H9 (cell line): ENCODE measurements around the gene GATAD1. TPM values are rescaled to one million over a fixed set of nuclear protein-coding genes. Genes with fewer than 3 reads are reported as not detected.
"Not testable (repeated sequence)": the region's sequence is repeated elsewhere in the genome, so short reads cannot be mapped to it uniquely, and the experiment has no call there.

ENCODE experiments used
- DNase-seq: peaks from one replicate; pipeline ENCODE4 v3.0.0-alpha.2; 2017
- H2AFZ ChIP-seq: one replicate; pipeline ENCODE4 v1.6.1; 2013; ENCODE audit warnings: mild to moderate bottlenecking, low read length, control low read depth, moderate library complexity
- H2AK5ac ChIP-seq: 2 replicates; pipeline ENCODE4 v1.6.1; 2013; ENCODE audit warnings: low read length, control low read depth, mixed read lengths; ENCODE audit not compliant: insufficient read length
- H2BK120ac ChIP-seq: one replicate; pipeline ENCODE4 v1.6.1; 2013; ENCODE audit warnings: low read depth, mild to moderate bottlenecking, low read length, control low read depth, inconsistent platforms; ENCODE audit not compliant: poor library complexity, severe bottlenecking
- H2BK12ac ChIP-seq: 2 replicates; pipeline ENCODE4 v1.6.1; 2013; ENCODE audit warnings: low read length, control low read depth, mixed read lengths, low read depth; ENCODE audit not compliant: insufficient read length
- H2BK15ac ChIP-seq: 2 replicates; pipeline ENCODE4 v1.6.1; 2013; ENCODE audit warnings: low read depth, low read length, control low read depth
- H2BK20ac ChIP-seq: one replicate; pipeline ENCODE4 v1.6.1; 2013; ENCODE audit warnings: low read depth, mild to moderate bottlenecking, low read length, control low read depth, inconsistent platforms; ENCODE audit not compliant: poor library complexity, severe bottlenecking
- H2BK5ac ChIP-seq: 2 replicates; pipeline ENCODE4 v1.6.1; 2013; ENCODE audit warnings: low read length, control low read depth, mixed read lengths; ENCODE audit not compliant: insufficient read length
- H3K14ac ChIP-seq: 2 replicates; pipeline ENCODE4 v1.6.1; 2013; ENCODE audit warnings: low read length, control low read depth; ENCODE audit not compliant: insufficient read depth
- H3K18ac ChIP-seq: 2 replicates; pipeline ENCODE4 v1.6.1; 2013; ENCODE audit warnings: low read depth, mild to moderate bottlenecking, mixed read lengths, low read length, control low read depth; ENCODE audit not compliant: insufficient read length
- H3K23ac ChIP-seq: 2 replicates; pipeline ENCODE4 v1.6.1; 2013; ENCODE audit warnings: low read length, control low read depth, mixed read lengths, low read depth; ENCODE audit not compliant: insufficient read length
- H3K23me2 ChIP-seq: 2 replicates; pipeline ENCODE4 v1.6.1; 2013; ENCODE audit warnings: low read depth, mild to moderate bottlenecking, mixed read lengths, low read length, control low read depth; ENCODE audit not compliant: insufficient read length, poor library complexity, severe bottlenecking
- H3K27ac ChIP-seq: 2 replicates; pipeline ENCODE4 v1.5.1; 2013; ENCODE audit warnings: low read length, control low read depth, mixed read lengths, low read depth; ENCODE audit not compliant: insufficient read length
- H3K27me3 ChIP-seq: 2 replicates; pipeline ENCODE4 v1.6.1; 2013; ENCODE audit warnings: low read length, control low read depth, inconsistent platforms; ENCODE audit not compliant: insufficient read depth
- H3K4ac ChIP-seq: 2 replicates; pipeline ENCODE4 v1.6.1; 2013; ENCODE audit warnings: low read depth, mild to moderate bottlenecking, control low read depth, inconsistent platforms, low read length, moderate library complexity
- H3K4me1 ChIP-seq: 2 replicates; pipeline ENCODE4 v1.6.1; 2013; ENCODE audit warnings: low read length, control low read depth, inconsistent platforms; ENCODE audit not compliant: insufficient read depth
- H3K4me2 ChIP-seq: 2 replicates; pipeline ENCODE4 v1.6.1; 2013; ENCODE audit warnings: low read length, control low read depth, mixed read lengths; ENCODE audit not compliant: insufficient read length, insufficient read depth
- H3K56ac ChIP-seq: 2 replicates; pipeline ENCODE4 v1.6.1; 2013; ENCODE audit warnings: low read depth, mild to moderate bottlenecking, mixed read lengths, low read length, control low read depth; ENCODE audit not compliant: insufficient read length
- H3K79me1 ChIP-seq: 2 replicates; pipeline ENCODE4 v1.6.1; 2013; ENCODE audit warnings: low read depth, mild to moderate bottlenecking, moderate library complexity, low read length, control low read depth, inconsistent platforms; ENCODE audit not compliant: insufficient read depth, poor library complexity, severe bottlenecking
- H3K79me2 ChIP-seq: 2 replicates; pipeline ENCODE4 v1.6.1; 2013; ENCODE audit warnings: low read length, control low read depth, inconsistent platforms; ENCODE audit not compliant: insufficient read depth
- H3K9ac ChIP-seq: 2 replicates; pipeline ENCODE4 v1.6.1; 2013; ENCODE audit warnings: low read length, control low read depth, mixed read lengths; ENCODE audit not compliant: insufficient read length; ENCODE audit errors: extremely low read depth
- H3K9me3 ChIP-seq: one replicate; pipeline ENCODE4 v1.6.1; 2013; ENCODE audit warnings: low read depth, low read length, inconsistent platforms; ENCODE audit not compliant: control insufficient read depth
- H3T11ph ChIP-seq: one replicate; pipeline ENCODE4 v1.6.1; 2013; ENCODE audit warnings: mild to moderate bottlenecking, low read length, control low read depth, inconsistent platforms
- H4K20me1 ChIP-seq: one replicate; pipeline ENCODE4 v1.6.1; 2013; ENCODE audit not compliant: control insufficient read depth, insufficient read length, insufficient read depth
- H4K5ac ChIP-seq: 2 replicates; pipeline ENCODE4 v1.6.1; 2013; ENCODE audit warnings: low read depth, mild to moderate bottlenecking, mixed read lengths, low read length, control low read depth; ENCODE audit not compliant: insufficient read length
- H4K8ac ChIP-seq: replicated peaks from 2 replicates; pipeline ENCODE4 v1.6.1; 2013; ENCODE audit warnings: low read length, control low read depth, mixed read lengths, low read depth; ENCODE audit not compliant: insufficient read length
- H4K91ac ChIP-seq: 2 replicates; pipeline ENCODE4 v1.6.1; 2013; ENCODE audit warnings: low read depth, mild to moderate bottlenecking, moderate library complexity, mixed read lengths, low read length, control low read depth; ENCODE audit not compliant: insufficient read length
- H3K27ac Mint-ChIP-seq, 3 experiments: 2 replicates in 2 of 3; 3 replicates in 1 of 3; pipeline ENCODE4 v1.8.0; 2020 to 2021; ENCODE audit warnings: mixed read lengths in 3 of 3, mild to moderate bottlenecking in 1 of 3, moderate library complexity in 1 of 3
- H3K27me3 Mint-ChIP-seq: 2 replicates; pipeline ENCODE4 v1.8.0; 2021; ENCODE audit warnings: low read depth, mild to moderate bottlenecking, moderate library complexity, mixed read lengths
- H3K36me3 Mint-ChIP-seq, 3 experiments: 2 replicates in 2 of 3; 3 replicates in 1 of 3; pipeline ENCODE4 v1.8.0; 2020 to 2021; ENCODE audit warnings: low read depth in 3 of 3, mixed read lengths in 3 of 3; ENCODE audit not compliant: insufficient read depth in 1 of 3
- H3K4me1 Mint-ChIP-seq, 2 experiments: 2 replicates each; pipeline ENCODE4 v1.8.0; 2020; ENCODE audit warnings: mixed read lengths in 2 of 2
- H3K4me3 Mint-ChIP-seq, 2 experiments: 2 replicates in 1 of 2; 3 replicates in 1 of 2; pipeline ENCODE4 v1.8.0; 2020 to 2021; ENCODE audit warnings: mild to moderate bottlenecking in 2 of 2, mixed read lengths in 2 of 2, moderate library complexity in 1 of 2
- H3K9me3 Mint-ChIP-seq, 2 experiments: 2 replicates in 1 of 2; 3 replicates in 1 of 2; pipeline ENCODE4 v1.8.0; 2020; ENCODE audit warnings: mild to moderate bottlenecking in 2 of 2, mixed read lengths in 2 of 2, moderate library complexity in 1 of 2
- WGBS: extraction: QIAGEN DNeasy Blood & Tissue Kit; methylation state at CpG from one replicate; pipeline ENCODE4 v1.1.7; 2013; ENCODE audit warnings: missing lambda C conversion rate, low lambda C conversion rate, mixed read lengths; ENCODE audit not compliant: insufficient read length; ENCODE audit errors: extremely low coverage; 5-methylcytosine and 5-hydroxymethylcytosine counted together
- total RNA-seq: library from RNA; stranded (reverse); gene quantifications from 2 replicates; pipeline ENCODE4 v1.2.1, GENCODE V29; 2021

Gene GATAD1
- total RNA-seq, 1 experiment from 2014 or later: 36.5 TPM

DNA sequence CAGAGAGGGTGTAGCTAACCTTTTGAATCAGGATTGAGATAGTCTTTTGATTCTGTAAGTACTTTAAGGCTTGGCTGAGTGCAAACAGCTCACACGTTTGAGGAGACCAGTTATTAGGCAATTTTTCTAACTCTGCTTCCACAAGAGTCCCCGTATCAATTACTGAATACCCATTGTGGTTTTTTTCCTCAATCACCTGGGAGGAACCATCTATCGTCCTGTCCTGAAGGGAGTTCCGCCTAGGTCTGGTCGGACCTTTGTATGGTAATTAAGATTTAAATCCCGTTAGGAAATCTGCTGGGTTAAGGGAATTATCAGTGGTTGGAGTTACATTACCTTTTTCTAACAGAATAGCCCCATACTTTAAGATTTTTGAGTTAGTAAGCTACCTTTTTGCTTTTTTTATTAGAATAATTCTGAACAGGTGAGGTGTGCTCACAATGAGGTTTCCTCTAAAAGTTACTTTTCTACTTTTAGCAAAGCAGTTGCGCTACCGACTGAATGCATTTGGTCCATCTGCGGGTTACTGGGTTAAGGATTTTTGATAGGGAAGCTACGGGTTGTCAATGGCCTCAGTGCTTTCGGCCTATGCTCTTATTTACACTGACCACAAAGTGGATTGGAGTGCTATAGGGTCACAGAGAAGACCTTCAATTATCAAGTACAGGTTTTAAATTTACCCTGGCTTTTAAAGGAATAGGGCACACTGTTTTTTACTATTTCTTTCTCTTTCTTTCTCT lies 28.7 kb downstream of the GATAD1 start:
- H3K56ac ChIP-seq, H2AK5ac ChIP-seq, H3K18ac ChIP-seq, H2BK12ac ChIP-seq, DNase-seq, H3K36me3 Mint-ChIP-seq, H3K79me2 ChIP-seq, H2BK20ac ChIP-seq, H2BK5ac ChIP-seq, H3K23me2 ChIP-seq, H3K4me3 Mint-ChIP-seq, H4K8ac ChIP-seq, H3K23ac ChIP-seq, H3K27ac ChIP-seq, H2BK120ac ChIP-seq, H4K5ac ChIP-seq, H3K27me3 ChIP-seq, H3K27me3 Mint-ChIP-seq, H4K20me1 ChIP-seq, H3K4me1 ChIP-seq, H3K27ac Mint-ChIP-seq, H2BK15ac ChIP-seq, H3K4me2 ChIP-seq, H4K91ac ChIP-seq, H3K4ac ChIP-seq, H3K9me3 Mint-ChIP-seq, H3T11ph ChIP-seq, H3K79me1 ChIP-seq, H3K9ac ChIP-seq, H3K14ac ChIP-seq, H2AFZ ChIP-seq, H3K9me3 ChIP-seq: not testable (repeated sequence)
- WGBS: no CpG with 5 or more reads among the region's 11 CpGs
- peaks cover 7 to 12% of the 10 kb centered on the region in 2 experiments for H3K4me1 Mint-ChIP-seq

DNA sequence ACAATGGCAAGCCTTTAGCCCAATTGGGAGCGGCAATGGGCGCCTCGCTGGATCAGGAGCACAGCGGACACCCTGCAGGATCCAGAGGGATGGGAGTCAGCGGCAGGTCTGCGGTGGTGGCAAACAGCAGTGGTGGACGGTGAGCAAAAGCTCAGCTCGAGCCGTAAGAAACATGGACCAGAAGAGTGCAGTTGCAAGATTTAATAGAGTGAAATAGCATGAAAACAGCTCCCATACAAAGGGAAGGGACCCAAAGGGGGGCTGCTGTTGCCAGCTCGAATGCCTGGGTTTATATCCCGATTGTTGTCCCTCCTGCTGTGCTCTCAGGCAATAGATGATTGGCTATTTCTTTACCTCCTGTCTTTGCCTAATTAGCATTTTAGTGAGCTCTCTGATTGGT lies 30.4 kb downstream of the GATAD1 start, which contains the start of gene ERVW-1:
Gene ERVW-1, minus strand, starts transcription at position 266 of the 400 bp plus-strand sequence. CDS start 7,565 bp downstream, outside the sequence.
- not testable (repeated sequence) for H3K4ac ChIP-seq, H3K56ac ChIP-seq, H3K27ac ChIP-seq, H4K20me1 ChIP-seq, H3K18ac ChIP-seq, H3K79me2 ChIP-seq, H4K5ac ChIP-seq, H2BK12ac ChIP-seq, H3K4me3 Mint-ChIP-seq, H3K36me3 Mint-ChIP-seq, H3K27me3 Mint-ChIP-seq, H4K8ac ChIP-seq, H3K27me3 ChIP-seq, H3K27ac Mint-ChIP-seq, H4K91ac ChIP-seq, H3K4me1 ChIP-seq, H2BK120ac ChIP-seq, H3K23me2 ChIP-seq, H2AFZ ChIP-seq, H3T11ph ChIP-seq, H3K79me1 ChIP-seq, H2AK5ac ChIP-seq, H3K9me3 ChIP-seq, H3K9me3 Mint-ChIP-seq, H3K23ac ChIP-seq, H3K9ac ChIP-seq, H2BK15ac ChIP-seq, H3K14ac ChIP-seq, H2BK5ac ChIP-seq, H2BK20ac ChIP-seq, H3K4me2 ChIP-seq, DNase-seq
- peaks cover 7 to 12% of the 10 kb centered on the region in 2 experiments for H3K4me1 Mint-ChIP-seq
- WGBS: no CpG with 5 or more reads among the region's 11 CpGs
